Adrenal gland (tissue), 5 donors: ENCODE results near the gene MINDY4.

Experiments
- POLR2A ChIP-seq, 2 donors: fragments of 450-650 bp; IDR thresholded peaks; one replicate each; pipeline ENCODE4 v1.6.1; 2017; ENCODE audit warnings: antibody characterized with exemption in 2 of 2, mild to moderate bottlenecking in 2 of 2, moderate library complexity in 1 of 2
- TF ChIP-seq, protein P1 (sequence below), 6 experiments: fragments of 450-650 bp in 4 of 6; fragments of 200-600 bp in 2 of 6; sonication (generic) in 1 of 6; IDR thresholded peaks; 1 replicate in 5 of 6; 2 replicates in 1 of 6; pipeline versions ENCODE4 v1.5.1 to v1.8.0; 2016 to 2021; ENCODE audit warnings: antibody characterized with exemption in 6 of 6, mild to moderate bottlenecking in 2 of 6, moderate library complexity in 1 of 6
- donor health status: DM: no; HTN: no; CAD: no.

DNA sequence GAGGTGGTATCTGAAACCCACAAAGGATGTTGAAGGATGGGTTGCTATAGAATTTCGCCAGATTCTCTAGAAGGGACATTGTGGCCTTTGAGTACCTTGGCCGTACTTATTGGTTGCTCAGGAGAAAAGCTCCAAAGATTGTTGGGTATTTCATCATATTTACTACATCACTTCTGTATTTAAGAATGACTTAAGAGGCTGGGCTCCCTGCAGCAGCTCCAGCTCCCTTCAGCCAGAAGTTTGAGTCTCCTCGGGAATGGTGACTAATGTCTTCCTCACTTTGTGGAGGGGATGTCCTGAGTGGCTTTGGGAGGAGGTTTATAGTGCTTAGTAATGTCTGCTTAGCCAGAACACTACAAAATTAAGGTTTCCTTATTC, 18.1 kb downstream of the MINDY4 start:
- TF ChIP-seq, protein P1, sequence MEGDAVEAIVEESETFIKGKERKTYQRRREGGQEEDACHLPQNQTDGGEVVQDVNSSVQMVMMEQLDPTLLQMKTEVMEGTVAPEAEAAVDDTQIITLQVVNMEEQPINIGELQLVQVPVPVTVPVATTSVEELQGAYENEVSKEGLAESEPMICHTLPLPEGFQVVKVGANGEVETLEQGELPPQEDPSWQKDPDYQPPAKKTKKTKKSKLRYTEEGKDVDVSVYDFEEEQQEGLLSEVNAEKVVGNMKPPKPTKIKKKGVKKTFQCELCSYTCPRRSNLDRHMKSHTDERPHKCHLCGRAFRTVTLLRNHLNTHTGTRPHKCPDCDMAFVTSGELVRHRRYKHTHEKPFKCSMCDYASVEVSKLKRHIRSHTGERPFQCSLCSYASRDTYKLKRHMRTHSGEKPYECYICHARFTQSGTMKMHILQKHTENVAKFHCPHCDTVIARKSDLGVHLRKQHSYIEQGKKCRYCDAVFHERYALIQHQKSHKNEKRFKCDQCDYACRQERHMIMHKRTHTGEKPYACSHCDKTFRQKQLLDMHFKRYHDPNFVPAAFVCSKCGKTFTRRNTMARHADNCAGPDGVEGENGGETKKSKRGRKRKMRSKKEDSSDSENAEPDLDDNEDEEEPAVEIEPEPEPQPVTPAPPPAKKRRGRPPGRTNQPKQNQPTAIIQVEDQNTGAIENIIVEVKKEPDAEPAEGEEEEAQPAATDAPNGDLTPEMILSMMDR (IDR thresholded peaks at IDR 0.05), result no peak
- no peak for TF ChIP-seq POLR2A (IDR thresholded peaks at IDR 0.05)
